ENCODE measurements around the gene OR5K2.
A peak's percentile ranks its signal among the peaks of the same experiment; 100 is the strongest.

The OR5K2 gene

GRCh38 chr3:98497381-98497780, at the start of gene OR5K2:
Gene OR5K2, plus strand, starts transcription at chr3:98497681. Its CDS starts 0 bp downstream, at chr3:98497681.
- DNase-seq = no peak

DNA sequence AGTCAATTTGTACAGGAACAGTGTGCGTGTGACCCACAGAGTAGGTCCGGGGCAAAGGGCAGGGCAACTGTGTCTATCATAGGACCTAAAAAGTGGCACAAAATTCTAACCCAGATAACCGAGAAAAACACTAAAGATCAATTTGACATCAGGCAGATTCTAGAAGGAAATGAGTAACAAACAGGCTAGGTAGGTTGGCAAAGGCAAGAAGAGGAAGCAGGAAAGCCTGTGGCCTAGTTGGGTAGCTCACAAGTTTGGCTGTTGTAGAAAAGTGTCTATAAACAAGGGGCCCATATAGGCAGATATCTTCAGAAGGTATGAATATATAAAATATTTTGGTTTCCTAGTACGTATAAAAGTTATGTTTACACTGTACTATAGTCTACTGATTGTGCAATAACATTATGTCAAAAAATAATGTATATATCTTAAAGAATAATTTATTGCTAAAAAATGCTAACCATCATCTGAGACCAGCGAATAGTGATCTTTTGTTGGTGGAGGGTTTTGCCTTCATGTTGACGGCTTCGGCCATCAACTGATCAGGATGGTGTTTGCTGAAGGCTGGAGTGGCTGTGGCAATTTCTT, 47.8 kb upstream of the OR5K2 start:
- no peak for DNase-seq

DNA sequence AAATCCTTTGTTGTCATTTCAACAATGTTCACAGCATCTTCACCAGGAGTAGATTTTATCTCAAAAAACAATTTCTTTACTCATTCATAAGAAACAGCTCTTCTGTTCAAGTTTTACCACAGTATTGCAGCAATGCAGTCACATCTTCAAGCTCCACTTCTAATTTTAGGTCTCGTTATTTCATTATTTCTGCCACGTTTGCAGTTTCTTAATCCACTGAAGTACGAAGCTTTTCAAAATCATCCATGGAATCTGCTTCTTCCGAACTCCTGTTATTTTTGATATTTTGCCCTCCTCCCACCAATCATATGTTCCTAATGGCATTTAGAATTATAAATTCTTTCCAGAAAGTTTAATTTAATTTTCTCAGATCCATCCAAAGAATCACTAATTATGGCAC, 47.1 kb upstream of the OR5K2 start:
- no peak for DNase-seq

DNA sequence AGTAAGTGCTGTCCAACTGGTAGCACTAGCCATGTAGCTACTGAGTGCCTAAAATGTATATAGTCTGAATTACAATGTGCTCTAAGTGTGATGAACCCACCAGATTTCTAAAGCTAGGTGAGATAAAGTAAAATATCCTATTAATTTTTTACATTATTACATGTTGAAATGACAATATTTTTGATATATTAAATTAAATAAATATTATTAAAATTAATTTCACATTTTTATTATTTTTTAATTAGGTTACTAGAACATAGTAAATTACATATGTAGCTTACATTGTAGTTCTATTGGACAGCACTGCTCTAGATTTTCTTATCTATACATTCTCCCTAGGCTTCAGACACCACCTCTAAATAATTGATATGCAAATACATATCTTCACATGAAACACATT, 43.7 kb upstream of the OR5K2 start:
- DNase-seq = no peak

GRCh38 chr3:98454929-98455328, 42.6 kb upstream of the OR5K2 start:
- no peak for DNase-seq

DNA sequence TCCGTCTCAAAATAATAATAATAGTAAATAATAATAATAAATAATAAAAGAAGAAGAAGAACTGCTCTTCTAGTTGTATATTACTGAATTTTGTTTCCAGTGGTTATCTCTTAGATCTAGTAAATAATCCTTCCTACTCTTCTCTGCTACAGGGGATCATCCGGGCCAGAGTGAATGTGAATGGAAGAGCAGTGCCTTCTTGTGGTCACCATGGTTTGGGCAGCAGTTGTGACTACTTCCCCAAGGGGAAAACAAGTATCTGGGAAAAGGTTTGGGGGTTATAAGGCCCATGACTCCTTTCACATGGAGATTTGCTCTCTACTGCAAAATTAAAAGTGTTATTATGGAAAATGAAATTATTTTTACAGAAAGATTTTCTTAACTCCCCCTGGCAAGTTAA, 39.9 kb upstream of the OR5K2 start:
- no peak for DNase-seq

DNA sequence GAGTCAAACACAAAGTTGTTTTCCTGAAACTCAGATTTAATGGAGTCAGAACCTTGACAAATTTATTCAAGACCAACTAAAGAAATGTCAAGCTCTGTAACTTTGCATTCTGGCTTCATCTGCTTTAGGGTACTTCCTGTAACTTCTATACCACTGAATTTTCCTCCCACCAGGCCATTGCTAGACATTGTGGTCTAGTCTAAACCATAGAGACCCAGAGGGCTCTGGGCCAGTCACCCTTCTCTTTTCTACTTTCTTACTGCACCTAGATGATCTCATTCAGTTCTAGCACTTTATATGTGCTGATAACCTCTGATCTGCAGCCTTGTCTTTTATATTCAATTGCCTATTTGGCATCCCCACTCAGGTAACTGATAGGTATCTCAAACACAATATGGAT, 37.3 kb upstream of the OR5K2 start:
- no peak for DNase-seq

GRCh38 chr3:98462901-98463300, 34.6 kb upstream of the OR5K2 start, which contains the start of gene OR5K1:
Gene OR5K1, plus strand, starts transcription at chr3:98463201. Its CDS starts 6,376 bp downstream, at chr3:98469577.
- no peak for DNase-seq

GRCh38 chr3:98482717-98483482, 14.6 kb upstream of the OR5K2 start:
- DNase-seq = no peak

DNA sequence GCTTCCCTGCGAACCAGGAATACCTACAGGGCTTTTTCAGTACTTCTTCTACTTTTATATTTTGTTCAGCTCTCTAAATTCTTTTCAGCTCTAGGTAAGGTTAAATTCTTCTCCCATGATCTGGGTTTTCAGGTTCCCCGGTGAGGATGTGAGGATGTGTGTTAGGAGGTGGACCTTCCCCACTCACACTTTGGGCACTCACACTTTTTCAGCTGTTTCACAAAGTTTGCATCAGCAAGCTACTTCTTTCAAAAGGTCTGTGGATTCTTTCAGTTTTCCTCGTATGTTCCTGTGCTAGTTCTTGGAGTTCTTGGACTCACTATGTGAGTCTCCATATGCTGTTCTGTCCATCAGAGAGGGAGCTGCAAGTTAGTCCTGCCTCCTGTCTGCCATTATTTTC, 13.9 kb upstream of the OR5K2 start:
- DNase-seq = no peak

GRCh38 chr3:98500019-98500418, 2.5 kb downstream of the OR5K2 start:
- no peak for DNase-seq

- no peak for DNase-seq
Measured at GRCh38 chr3:98501270-98501669, 3.8 kb downstream of the OR5K2 start.

GRCh38 chr3:98501863-98502576, 4.5 kb downstream of the OR5K2 start:
- no peak for DNase-seq

DNA sequence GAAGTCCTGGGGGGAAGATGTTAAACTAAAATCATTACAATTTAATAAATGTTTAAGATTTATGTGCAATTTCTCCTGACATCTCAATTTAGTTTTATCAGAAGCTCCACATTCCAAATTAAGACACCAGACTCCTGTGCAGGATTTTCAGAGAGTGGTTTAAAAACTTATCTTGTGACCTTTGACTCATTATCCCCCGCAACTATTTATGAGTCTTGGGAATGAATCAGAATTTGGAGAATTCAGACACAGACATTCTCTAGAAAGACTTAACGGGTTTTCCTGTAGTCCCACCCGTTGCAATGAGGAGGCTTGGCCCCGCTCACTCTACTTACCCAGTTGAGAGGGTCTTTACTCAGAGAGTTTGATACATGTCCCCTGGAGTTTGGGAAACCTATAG, 7.1 kb downstream of the OR5K2 start:
- no peak for DNase-seq

DNA sequence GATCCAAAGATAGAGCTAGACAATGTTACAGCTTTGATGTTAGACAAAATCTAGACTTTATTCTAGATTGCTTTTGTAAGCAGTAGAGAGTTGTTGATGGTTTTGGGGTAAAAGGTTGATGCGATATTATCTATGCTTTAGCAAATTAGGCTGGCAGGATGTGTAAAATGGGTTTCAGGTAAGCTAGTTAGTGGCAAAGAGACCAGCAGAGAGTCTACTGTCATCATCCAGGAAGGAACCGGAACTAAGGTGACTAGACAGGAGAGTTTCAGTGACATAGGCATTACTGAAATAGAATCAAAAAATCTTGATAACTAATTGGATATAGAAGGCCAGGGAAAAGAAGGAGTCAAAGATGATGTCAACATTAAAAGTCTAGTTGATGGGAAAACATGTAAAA, 11.1 kb downstream of the OR5K2 start:
- no peak for DNase-seq

- DNase-seq = no peak
Measured at GRCh38 chr3:98512576-98512975, 15.1 kb downstream of the OR5K2 start.

- DNase-seq = no peak
Measured at GRCh38 chr3:98513091-98513511, 15.6 kb downstream of the OR5K2 start.

GRCh38 chr3:98513736-98514135, 16.3 kb downstream of the OR5K2 start:
- DNase-seq = no peak

GRCh38 chr3:98514948-98515347, 17.5 kb downstream of the OR5K2 start:
- DNase-seq = no peak

DNA sequence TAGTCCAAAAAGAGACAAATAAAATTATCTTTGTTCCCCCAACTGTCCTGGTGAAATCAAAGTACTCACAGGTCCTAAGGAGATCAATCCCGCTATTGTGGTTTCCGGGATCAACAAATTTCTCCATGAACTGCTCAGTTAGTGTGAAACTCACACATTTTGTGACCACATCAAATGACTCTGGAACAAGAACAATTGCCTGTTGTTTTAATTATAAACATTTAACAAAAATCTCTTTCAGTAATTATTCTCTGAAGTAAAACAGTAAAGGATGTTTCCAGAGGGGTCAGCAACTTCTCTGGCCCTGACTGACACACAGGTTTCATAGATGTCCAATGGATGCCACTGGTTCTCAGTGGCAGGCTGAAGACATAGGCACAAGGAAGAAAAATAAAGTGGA, 21.3 kb downstream of the OR5K2 start:
- DNase-seq = no peak

- no peak for DNase-seq
Measured at GRCh38 chr3:98519351-98519750, 21.9 kb downstream of the OR5K2 start.

- DNase-seq = no peak
Measured at GRCh38 chr3:98521897-98522543, 24.5 kb downstream of the OR5K2 start.

DNA sequence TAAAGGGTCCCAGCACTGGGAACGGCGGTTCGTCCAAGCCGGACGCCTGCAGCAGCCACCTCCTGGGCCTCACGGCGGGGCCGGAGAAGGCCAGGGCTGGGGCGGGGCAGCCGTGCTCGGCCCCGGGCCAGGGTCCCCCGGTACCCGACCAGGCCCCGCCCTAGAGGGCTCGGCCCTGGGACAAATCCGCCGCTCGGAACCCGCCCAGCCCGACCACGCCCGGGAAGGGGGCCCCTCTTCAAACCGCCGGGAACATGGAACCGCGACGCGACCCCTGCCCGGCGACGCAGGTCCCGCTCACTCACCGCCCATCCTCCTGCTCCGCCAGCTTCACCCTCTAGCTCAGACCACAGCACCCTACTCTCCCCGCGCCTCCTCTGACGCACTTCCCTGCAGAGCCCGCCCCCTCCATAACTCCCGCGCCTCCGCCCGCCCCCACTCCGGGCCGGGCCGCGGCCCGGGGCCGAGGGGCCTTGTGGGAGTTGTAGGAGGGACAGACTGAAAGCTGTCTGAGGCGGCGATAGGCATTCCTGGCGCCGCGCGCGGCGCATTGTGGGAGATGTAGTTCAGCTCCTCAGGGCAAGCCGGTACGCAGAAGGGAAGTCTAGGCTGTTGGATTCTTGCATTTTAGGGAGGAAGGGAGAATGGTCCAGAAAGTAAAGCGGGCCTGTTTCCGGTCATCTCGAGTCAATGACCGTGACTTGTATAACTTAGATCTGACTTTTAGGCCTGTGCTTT, 25.2 kb downstream of the OR5K2 start, which contains the start of gene CLDND1:
CLDND1 (minus strand) TSS at position 359 of the 738 bp plus-strand sequence. CDS start 1,478 bp downstream, outside the sequence.
- peak; percentile 88 to 94 for DNase-seq

Measured in NCI-H187 (cell line).